Left forelimb (tissue), 1 donor: ENCODE results near the gene HIPK2.
"Not testable (repeated sequence)": the region's sequence is repeated elsewhere in the genome, so short reads cannot be mapped to it uniquely, and the experiment has no call there.

ENCODE experiments used
- DNase-seq: peaks from one replicate; pipeline ENCODE4 v3.0.0-alpha.2; 2018; ENCODE audit warnings: low spot score

The HIPK2 gene

DNA sequence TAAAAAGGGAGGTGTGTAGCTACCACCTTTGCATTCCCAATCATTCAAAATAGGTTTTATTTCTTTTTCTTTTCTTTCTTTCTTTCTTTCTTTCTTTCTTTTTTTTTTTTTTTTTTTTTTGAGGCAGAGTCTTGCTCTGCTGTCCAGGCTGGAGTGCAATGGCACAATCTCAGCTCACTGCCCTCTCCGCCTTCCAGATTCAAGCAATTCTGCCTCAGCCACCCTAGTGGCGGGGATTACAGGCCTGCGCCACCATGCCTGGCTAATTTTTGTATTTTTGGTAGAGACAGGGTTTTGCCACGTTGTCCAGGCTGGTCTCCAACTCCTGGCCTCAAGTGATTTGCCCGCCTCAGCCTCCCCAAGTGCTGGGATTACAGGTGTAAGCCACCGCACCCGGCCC, 107.1 kb downstream of the HIPK2 start:
- DNase-seq: not testable (repeated sequence)

DNA sequence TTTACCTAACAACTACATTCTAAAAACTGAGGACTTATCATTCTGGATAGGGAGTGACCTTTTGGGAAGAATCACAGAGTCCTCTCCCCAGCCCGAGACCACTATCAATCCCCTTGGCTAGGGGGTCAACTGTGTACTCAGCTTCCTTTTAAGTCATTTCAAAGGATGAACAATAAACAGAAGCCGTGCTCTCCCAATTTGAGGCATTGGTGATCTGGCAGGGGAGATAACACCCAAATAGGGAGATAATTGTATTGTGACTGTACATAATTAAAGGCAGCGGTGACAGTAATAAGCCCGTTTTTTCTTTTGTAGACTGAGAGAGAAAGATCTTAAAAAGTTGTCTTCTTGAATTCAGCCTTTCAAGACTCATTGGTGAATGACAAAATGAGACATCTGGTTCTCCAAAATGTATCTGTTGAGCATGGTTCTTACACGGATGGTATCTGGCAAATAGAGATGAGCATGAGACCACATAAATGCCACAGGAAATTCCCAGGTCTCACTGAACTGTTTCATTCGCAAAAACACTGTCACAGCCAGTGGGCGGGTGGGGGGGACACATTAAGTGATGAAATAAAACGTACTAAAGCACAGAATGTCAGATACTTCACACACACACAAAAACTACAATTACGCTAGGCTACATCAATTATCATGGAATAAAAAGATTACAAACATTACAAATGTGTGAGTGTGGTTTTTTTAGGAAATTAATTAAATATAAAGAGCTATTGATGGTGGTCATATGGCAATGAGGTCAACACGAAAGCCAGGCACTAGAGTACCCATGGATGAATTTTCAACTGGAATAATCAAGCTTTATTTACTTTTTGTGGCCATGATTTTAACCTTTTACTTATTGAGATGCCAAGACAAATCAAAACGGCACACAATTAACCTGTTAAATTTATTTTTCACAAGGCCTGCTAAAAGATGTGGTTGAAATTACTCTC, 108.4 kb downstream of the HIPK2 start:
- DNase-seq: no peak

DNA sequence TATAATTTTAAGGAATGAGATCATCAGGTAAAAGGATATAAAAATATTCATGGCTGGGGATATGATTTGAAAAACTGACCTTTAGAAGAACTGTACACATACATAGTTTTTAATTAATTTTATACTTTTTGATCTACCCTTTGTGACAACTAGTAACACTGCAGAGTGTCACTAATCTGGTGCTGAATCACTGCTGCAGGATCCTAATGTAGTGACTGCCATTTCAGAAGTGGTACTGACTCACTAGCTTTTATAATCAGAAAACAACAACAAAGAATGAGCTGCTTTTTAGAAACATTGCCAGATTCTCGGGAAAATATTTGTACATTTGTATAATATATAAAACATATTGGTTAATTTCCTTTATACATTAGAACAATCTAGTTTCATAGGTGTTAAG, 110.4 kb downstream of the HIPK2 start:
- no peak for DNase-seq

DNA sequence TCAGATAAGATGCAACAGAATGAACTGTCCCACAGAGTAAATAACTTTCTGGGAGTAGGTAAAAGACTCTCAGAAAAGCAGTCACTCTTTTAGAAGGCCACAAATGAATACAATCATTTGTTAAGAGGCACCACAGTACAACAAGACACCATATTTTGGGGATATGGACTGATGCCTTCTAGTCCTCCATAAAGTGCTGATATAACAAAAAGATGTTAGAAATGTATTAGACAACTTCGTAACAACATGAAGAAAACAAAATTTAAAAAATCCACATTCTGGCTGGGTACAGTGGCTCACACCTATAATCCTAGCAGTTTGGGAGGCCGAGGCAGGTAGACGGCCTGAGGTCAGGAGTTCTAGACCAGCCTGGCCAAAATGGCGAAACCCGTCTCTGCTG, 111.3 kb downstream of the HIPK2 start:
- no peak for DNase-seq

DNA sequence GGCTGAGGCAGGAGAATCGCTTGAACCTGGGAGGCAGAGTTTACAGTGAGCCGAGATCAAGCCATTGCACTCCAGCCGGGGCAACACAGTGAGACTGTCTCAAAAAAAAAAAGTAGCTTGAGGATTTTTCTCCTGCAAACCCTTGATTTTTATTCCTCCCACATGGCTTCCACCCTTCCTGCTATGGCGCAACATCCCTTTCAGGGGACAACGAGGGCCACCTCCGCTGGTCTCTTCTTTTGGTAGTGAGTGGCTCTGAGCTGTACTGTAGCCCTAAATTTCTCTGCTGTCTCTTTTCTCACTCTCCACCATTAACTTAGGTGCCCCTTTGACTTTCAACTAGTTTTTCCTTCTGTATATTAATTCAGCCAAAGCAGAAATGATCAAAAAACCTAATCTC, 113.4 kb downstream of the HIPK2 start:
- no peak for DNase-seq

DNA sequence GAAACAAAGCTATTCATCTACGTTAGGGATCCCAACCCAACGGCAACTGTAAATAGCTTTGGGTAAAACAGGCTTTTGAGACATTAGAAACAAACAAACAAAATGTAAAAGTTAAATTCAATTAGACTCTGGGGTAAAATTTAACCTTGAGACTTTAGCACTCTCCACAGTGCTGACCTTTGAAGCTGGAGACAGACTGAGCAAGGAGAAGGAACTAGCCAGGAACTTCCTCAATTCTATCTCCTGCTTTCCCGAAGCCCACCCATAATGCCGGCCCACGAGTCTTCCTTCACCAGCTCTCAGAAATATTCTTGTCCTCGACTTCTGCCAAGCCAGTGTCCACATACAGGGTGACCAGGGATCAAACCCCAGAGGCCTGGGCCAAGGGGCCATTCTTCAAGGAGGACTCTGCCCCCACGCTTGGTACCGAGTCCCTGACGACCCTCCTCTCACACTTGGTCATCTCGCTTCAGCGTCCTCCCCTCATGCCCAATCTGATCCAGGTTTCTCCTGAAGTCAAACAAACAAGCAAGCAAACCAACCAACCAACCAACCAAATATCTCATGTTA, 114.1 kb downstream of the HIPK2 start:
- DNase-seq: no peak

DNA sequence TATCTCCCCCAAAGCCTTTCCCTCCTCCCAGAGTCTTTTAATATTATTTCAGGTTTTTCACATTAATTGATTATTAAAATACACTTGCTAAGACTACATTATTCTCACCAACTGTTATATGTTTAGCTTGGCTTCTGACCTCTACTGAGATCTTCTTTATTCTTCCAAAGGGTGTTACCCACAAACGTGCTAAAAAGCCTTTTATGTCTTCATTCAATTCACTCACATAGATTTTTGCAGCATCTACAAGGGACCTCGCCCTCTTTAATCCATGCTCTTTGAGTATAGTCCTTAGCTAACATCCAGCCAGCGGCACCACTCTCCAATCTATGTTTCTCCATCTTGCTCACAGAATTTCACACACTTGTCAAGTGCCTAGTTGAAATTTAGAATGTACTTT, 115.9 kb downstream of the HIPK2 start:
- no peak for DNase-seq

DNA sequence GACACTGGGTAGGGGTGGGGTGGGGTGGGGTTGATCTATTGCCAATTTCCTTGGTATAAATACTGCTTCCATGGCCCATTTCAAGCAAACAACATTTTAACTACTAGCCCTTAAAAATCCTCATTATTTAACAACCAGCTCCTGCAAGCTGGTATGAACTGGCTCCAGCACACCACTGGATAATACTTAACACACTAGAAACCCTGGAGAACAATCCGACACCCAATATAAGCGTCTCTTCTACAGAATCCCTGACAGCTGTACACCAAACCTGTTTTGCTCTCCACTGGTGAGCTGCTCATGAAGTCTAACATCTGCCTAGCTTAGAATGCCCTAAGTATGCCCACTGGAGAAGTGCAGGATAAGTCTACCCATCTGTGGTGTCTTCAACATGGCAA, 116.8 kb downstream of the HIPK2 start:
- DNase-seq: no peak

DNA sequence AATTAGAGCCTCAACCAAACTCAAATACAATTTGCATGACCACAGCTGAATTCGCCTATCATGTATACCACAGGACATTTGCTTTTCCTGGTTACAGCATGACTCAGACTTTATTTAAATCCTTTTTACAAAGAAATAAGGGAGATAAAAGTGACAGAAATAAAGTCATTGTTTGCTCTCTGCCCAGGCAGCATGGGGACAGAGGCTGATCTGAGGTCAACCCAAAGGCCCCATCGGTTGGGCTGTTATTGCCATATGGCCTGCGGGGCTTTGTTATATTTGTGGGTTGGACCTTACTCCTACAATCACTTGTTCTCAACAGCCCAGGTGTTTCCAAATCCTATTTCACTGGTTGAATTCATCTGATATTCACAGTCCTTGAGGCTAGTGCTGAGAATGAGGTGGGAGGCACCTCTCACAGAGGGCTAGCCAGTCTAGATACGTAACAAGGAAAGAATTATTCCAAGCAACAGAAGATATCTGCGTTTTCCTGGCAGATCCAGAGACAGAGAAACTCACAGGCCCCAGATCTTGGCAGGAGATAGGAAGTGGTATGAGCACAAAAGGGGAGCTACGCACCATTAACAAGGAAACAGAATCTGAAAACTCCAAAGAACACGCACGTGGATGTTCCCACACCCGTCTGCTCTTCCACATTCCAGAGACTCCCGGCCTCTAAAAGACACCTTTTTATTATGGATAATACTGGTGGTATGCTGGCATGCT, 117.3 kb downstream of the HIPK2 start:
- no peak for DNase-seq

DNA sequence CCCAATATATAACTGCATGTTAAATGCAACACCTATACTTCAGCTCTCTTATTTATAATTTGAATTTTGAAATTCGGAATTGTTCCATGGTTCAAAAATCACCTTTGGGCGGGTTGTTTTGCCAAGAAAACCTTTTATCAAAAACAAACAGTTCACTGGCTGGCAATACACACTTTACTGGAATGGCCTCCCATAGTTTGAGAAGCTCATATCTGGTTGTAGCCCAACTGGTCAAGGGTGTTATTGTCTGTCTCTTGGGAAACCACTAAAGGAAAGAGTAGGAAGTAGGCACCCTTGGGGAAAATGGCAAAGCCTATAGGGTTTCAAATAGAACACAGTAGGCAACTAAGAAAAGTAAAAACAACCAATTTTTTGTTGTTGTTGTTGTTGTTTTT, 117.9 kb downstream of the HIPK2 start:
- no peak for DNase-seq

DNA sequence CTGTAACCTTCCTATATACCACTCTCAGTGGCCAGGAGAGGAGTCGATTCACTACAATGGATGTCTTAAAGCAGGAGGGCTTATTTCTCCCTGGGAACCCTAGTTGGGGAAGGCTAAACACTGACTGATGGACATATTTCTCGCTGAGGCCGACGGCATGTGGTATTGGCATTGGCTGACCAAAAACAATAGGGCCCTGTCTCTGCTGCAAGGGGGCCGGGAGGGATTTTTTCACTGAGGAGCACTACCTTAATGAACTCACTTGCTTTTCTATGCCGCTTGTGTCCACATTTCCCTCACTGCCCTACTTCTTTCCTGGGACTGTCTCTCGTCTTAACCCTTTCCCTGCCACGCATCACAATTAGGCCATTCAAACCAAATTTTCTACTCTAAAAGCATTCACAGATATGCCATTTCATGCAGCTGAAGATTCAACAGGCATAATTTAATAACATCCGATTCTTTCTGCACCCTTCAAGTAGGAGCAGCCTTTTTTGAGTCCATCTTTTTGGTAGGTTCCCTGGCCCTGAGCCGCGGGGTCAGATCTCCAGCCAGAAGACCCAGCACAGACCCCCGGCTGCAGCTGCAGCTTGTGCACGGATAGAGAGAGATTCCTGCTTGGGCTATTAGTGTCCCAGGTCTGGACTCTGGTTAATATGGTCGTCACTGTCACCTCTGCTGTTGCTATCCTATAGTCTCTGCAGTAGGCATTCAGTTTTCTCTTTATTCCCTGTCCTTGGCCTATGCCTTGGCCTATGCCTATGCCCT, 118.7 kb downstream of the HIPK2 start:
- no peak for DNase-seq

DNA sequence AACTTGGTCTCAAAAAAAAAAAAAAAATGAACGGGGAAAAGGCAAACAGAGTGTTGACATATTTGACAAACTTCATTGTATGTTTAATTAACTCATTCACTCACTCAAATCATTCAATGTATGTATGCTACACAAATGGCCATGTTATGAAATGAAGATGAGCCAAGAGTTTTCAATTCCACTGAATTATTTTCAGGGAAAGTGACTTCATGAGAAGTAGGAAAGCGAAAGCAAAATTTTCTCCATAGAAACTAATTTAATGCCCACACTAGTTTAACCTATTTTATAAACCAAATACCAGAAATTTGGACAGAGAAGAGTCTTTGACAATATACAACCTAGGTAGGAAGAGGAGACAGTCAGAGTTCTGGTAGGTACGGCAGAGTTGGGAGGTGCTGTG, 119.5 kb downstream of the HIPK2 start:
- DNase-seq: no peak

DNA sequence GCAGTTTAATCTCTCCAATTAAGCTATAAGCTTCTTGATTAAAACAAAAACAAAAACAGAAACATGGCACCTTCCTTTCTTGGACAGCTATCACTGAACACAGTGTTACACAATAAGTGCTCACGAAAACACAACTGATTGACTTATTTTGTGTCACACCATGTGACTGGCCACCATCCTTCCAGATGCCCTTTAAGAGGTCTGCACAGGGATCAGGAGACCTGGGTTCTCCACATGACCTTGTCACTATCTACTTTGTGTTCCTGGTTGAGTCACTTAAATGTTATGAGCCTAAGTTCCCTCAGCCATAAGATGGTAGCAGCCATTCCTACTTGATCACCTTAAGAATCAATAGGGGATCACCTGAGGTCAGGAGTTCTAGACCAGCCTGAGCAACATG, 120.1 kb downstream of the HIPK2 start:
- no peak for DNase-seq

DNA sequence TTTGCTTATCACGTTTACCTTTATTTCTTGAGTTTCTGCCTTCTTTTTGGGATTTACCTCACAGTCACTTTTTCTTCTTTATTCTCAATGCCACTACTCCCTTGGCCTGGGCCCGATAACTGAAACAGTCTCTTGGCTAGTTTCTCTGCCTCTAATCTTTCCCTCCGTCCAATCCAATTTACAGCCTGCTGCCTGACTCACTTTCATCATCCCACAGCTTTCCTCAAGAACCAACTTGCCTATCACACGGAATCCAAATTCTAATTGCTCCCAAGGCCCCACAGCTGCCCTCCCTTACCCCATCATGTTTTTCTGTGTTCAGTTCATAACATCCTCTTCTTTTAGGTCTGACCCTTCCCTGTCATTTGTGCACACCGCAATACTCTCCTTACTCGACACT, 121.4 kb downstream of the HIPK2 start:
- DNase-seq: no peak

DNA sequence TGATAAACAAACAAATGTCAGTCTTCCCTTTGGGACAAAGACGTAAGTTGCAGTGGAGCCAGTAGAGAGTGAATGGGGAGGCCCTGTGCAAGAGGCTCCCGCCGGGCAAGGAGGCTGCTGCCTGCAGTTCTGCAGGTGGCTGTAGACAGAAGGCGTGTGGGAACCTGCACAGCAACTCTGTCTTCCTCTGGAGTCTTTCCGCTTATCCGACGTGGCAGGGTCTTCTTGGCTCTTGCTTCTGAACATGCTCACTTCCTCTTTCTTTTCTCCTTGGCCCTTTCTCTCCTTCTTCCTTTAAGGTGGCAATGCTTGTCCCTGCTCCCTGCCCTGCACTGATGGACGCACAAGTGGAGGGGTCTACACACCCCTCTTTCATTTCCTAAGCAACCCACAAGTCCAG, 122.5 kb downstream of the HIPK2 start:
- no peak for DNase-seq

DNA sequence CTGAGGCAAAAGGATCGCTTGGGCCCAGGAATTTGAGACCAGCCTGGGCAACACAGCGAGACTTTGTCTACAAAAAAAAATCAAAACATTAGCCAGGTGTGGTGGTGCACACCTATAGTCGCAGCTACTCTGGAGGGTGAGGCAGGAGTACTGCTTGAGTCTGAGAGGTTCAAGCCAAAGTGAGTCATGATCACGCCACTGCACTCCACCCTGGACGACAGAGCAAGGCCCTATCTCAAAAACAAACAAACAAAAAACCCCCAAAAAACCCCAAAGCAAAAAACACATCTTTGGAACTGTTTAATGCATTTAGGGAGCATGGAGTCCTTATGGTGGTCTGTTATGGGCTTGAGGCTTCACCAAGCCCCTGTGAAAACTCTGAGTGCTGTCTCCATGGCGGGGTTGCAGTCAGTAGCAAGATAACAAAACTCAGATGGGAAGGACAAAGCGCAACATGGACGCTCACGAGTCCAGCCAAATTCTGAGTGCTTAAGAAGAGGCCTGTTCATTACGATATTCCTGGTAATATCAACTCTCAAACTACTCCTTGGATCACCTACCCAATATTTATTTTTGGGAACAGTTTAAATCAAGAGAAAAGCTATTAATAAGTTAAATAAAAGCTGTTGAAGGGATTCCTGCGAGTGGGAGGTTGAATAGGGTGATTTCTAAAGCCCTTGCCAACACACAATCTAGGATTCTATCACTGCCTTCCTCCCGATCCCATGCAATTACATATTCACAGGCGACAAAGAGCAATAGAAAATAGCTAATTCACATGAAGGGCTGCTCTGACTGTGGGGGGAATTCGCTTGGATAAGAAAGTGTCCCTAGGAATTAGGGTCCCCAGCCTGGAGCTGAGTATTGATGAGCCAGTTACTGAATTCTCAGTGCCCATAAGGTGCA, 123.3 kb downstream of the HIPK2 start:
- DNase-seq: no peak

DNA sequence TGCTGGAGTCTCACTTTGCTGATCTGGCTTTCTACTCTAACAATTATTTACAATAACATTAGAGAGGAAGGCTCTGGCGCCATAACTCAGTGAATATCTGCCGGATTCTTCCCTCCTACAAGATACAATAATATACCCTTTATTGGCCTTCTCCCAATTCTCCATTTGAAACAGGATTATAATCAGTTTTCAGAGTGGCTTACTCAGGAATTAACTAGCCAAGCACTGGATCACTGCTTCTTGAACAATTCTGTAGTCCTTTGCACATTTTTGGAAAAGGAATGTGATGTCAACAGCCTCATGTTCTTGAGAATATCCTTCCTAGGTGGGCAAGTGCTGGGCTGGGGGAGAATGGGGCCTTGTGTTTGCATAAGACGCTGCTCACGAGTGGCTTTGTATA, 125.9 kb downstream of the HIPK2 start:
- no peak for DNase-seq

DNA sequence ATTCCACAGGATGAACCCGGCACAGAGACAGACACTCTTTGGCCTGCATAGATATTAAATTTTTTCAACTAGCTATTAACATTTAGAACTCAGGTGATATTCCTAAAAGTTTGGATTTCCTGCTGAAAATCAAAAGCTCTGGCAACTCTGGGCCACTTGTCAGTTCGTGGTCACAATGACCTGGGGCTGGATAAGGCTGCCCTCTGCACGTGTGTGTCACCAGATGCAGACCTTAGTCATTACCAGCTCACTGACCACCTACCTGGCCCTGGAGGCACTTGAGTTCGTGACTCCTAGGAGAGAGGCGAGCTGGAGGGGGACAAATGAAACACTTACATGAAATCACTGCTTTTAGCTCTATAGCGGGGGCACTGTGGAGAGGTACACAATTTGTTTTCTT, 126.5 kb downstream of the HIPK2 start:
- DNase-seq: no peak

DNA sequence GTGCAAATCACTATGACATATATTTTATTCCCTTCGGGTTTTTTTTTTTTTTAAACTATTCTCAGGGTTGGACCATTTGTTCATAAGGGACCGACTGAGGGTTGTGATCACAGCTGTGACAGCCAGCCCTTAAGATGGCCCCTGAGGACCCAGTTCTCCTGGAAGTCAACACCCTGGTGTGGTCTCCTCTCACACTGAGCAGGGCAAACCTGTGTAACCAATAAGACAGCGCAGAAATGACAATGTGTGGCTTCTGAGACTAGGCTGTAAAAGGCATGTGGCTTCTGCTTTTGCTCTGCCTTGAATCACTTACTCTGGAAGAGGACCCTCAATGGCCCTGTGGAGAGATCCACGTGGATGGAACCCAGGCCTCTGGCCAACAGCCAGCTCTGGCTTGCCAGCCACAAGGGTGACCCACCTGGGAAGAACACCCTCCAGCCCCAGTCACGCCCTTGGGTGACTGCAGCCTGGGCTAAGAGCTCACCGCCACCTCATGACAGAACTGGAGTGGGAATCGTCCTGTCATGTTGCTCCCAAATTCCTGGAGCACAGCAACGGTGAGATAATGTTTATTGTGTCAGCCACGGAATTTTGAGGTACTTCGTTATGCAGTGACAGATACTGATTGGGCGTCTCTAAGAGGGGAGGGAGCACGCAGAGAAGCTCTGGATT, 127.2 kb downstream of the HIPK2 start:
- DNase-seq: no peak

DNA sequence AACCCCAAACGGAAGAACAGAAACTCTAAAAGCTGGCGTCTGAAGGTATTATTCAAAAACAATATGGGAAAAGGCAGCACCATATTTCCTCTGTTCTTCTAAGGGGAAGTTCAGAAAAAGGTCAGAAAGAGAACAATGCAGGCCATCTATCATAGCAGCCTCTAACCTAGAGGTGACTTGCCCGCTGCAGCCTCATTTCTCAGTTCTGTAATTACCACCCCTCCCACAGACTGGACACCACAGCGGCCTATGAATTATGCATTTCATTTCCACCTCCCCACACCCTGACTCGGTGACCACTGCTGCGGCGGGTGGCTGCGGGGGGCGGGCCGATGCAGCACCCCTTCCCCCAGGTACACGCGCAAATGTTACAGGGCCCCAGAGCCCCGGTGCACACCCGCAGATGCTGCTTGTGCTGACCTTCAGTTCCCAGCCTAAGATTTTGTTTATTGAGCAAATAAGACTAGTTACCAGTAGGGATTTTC, 128.8 kb downstream of the HIPK2 start:
- no peak for DNase-seq
